HEK293 (cell line): ENCODE measurements around the gene HCCS.

ENCODE experiments used
- CTCF ChIA-PET: fragments of 350-600 bp; formaldehyde crosslinking; extraction: SDS; loops from one replicate; lab custom pipeline; 2021; ENCODE audit warnings: antibody characterized with exemption; lab: Yijun Ruan, JAX
- POLR2A ChIA-PET: fragments of 300-600 bp; formaldehyde crosslinking; extraction: SDS; loops from one replicate; lab custom pipeline; 2020; ENCODE audit warnings: antibody characterized with exemption, inconsistent platforms; lab: Yijun Ruan, JAX
- H3K27ac ChIP-seq: fragments of 200-500 bp; sonication (Bioruptor generic); 2 replicates; pipeline ENCODE4 v1.5.1; 2014; ENCODE audit warnings: low read depth, low read length, control low read depth, inconsistent platforms; ENCODE audit errors: extremely low read depth
- H3K36me3 ChIP-seq, 2 experiments: fragments of 200-500 bp in 1 of 2; sonication (Bioruptor generic) in 1 of 2; 1 replicate in 1 of 2; 2 replicates in 1 of 2; pipeline ENCODE4 v1.5.1; 2014 to 2017; ENCODE audit warnings: inconsistent platforms in 2 of 2, low read length in 2 of 2; ENCODE audit not compliant: control insufficient read depth in 2 of 2, insufficient read depth in 1 of 2
- H3K4me1 ChIP-seq: fragments of 200-500 bp; sonication (Bioruptor generic); 2 replicates; pipeline ENCODE4 v1.5.1; 2014; ENCODE audit warnings: mild to moderate bottlenecking, low read length, inconsistent platforms; ENCODE audit not compliant: control insufficient read depth, insufficient read depth
- H3K4me3 ChIP-seq: 2 replicates; pipeline ENCODE4 v1.5.1; 2011; ENCODE audit warnings: low read depth, mild to moderate bottlenecking, control low read depth, low read length, moderate library complexity
- H3K9me3 ChIP-seq: fragments of 200-500 bp; sonication (Bioruptor generic); 2 replicates; pipeline ENCODE4 v1.5.1; 2014; ENCODE audit warnings: low read depth, low read length, inconsistent platforms; ENCODE audit not compliant: control insufficient read depth, insufficient read depth
- HOXA7 ChIP-seq: sonication (generic); formaldehyde crosslinking; IDR thresholded peaks from 2 replicates; pipeline ENCODE4 v1.8.1; 2022; ENCODE audit warnings: missing genetic modification reagents, borderline replicate concordance
- KLF8 ChIP-seq: fragments of 450-650 bp; formaldehyde crosslinking; IDR thresholded peaks from 2 replicates; pipeline ENCODE4 v1.5.1; 2016; ENCODE audit warnings: missing biosample characterization, missing genetic modification characterization
- MYNN ChIP-seq: fragments of 450-650 bp; formaldehyde crosslinking; IDR thresholded peaks from 2 replicates; pipeline ENCODE4 v1.5.1; 2016; ENCODE audit warnings: missing biosample characterization, missing genetic modification characterization, borderline replicate concordance
- PRDM10 ChIP-seq: fragments of 450-650 bp; formaldehyde crosslinking; IDR thresholded peaks from 2 replicates; pipeline ENCODE4 v1.5.1; 2016; ENCODE audit warnings: missing biosample characterization, missing genetic modification characterization
- TRIM28 ChIP-seq: IDR thresholded peaks from 2 replicates; pipeline ENCODE4 v1.6.1; 2011; ENCODE audit warnings: low read length, control low read depth, borderline replicate concordance
- ZBTB11 ChIP-seq: fragments of 450-650 bp; formaldehyde crosslinking; conservative IDR thresholded peaks from 2 replicates; pipeline ENCODE4 v1.5.1; 2016; ENCODE audit warnings: low read depth, missing biosample characterization, missing genetic modification characterization
- ZBTB21 ChIP-seq: fragments of 450-650 bp; formaldehyde crosslinking; IDR thresholded peaks from 2 replicates; pipeline ENCODE4 v1.5.1; 2017; ENCODE audit warnings: missing biosample characterization, missing genetic modification characterization
- ZEB2 ChIP-seq: fragments of 450-650 bp; formaldehyde crosslinking; IDR thresholded peaks from 2 replicates; pipeline ENCODE4 v1.5.1; 2016; ENCODE audit warnings: missing biosample characterization, missing genetic modification characterization
- ZFP37 ChIP-seq: fragments of 450-650 bp; formaldehyde crosslinking; IDR thresholded peaks from 2 replicates; pipeline ENCODE4 v1.5.1; 2016; ENCODE audit warnings: missing biosample characterization, missing genetic modification characterization
- ZNF214 ChIP-seq: fragments of 450-650 bp; formaldehyde crosslinking; IDR thresholded peaks from 2 replicates; pipeline ENCODE4 v1.5.1; 2017; ENCODE audit warnings: missing biosample characterization, mild to moderate bottlenecking, missing genetic modification characterization, borderline replicate concordance
- ZNF248 ChIP-seq: fragments of 450-650 bp; formaldehyde crosslinking; IDR thresholded peaks from 2 replicates; pipeline ENCODE4 v1.5.1; 2017; ENCODE audit warnings: missing biosample characterization, missing genetic modification characterization
- ZNF302 ChIP-seq: fragments of 450-650 bp; formaldehyde crosslinking; IDR thresholded peaks from 2 replicates; pipeline ENCODE4 v1.5.1; 2016; ENCODE audit warnings: missing biosample characterization, missing genetic modification characterization, low read depth
- ZNF366 ChIP-seq: fragments of 450-650 bp; formaldehyde crosslinking; conservative IDR thresholded peaks from 2 replicates; pipeline ENCODE4 v1.5.1; 2016; ENCODE audit warnings: missing biosample characterization, missing genetic modification characterization
- ZNF449 ChIP-seq: fragments of 450-650 bp; formaldehyde crosslinking; IDR thresholded peaks from 2 replicates; pipeline ENCODE4 v1.5.1; 2017; ENCODE audit warnings: missing biosample characterization, mild to moderate bottlenecking, missing genetic modification characterization, moderate library complexity
- ZNF48 ChIP-seq: fragments of 450-650 bp; formaldehyde crosslinking; IDR thresholded peaks from 2 replicates; pipeline ENCODE4 v1.5.1; 2016; ENCODE audit warnings: missing biosample characterization, missing genetic modification characterization
- ZNF488 ChIP-seq: fragments of 450-650 bp; formaldehyde crosslinking; IDR thresholded peaks from 2 replicates; pipeline ENCODE4 v1.5.1; 2016; ENCODE audit warnings: missing biosample characterization, missing genetic modification characterization
- ZNF791 ChIP-seq: fragments of 450-650 bp; formaldehyde crosslinking; IDR thresholded peaks from 2 replicates; pipeline ENCODE4 v1.5.1; 2016; ENCODE audit warnings: missing biosample characterization, missing genetic modification characterization

The HCCS gene

GRCh38 chrX:11151799-11152559, 40.8 kb downstream of the HCCS start:
- CTCF ChIA-PET, result no interaction called here
- no peak overlapping the region for H3K4me3 ChIP-seq
- TF ChIP-seq ZNF248 (tag by site-specific recombination) (no peak), ZBTB21 (tag by site-specific recombination) (no peak), KLF8 (tag by site-specific recombination) (no peak), ZNF488 (tag by site-specific recombination) (no peak), PRDM10 (tag by site-specific recombination) (no peak), MYNN (tag by site-specific recombination) (no peak), ZBTB11 (no peak), ZNF48 (no peak), ZNF366 (tag by site-specific recombination) (no peak), ZFP37 (no peak), ZNF302 (no peak), ZNF214 (tag by site-specific recombination) (no peak), ZNF449 (tag by site-specific recombination) (no peak), TRIM28 (no peak), ZNF791 (tag by site-specific recombination) (no peak), HOXA7 (CRISPR knock-in tag) (no peak), ZEB2 (tag by site-specific recombination) (no peak)
- POLR2A ChIA-PET, result no interaction called here
- no peaks in the 10 kb centered on the region for H3K4me1 ChIP-seq
- no peaks in the 10 kb centered on the region for H3K36me3 ChIP-seq
- no peaks in the 10 kb centered on the region for H3K9me3 ChIP-seq
- H3K27ac ChIP-seq, result no peak overlapping the region
